Lower lobe of right lung (tissue), 2 donors: ENCODE data around the gene TPPP. TPM values are rescaled to one million over a fixed set of nuclear protein-coding genes. Genes with fewer than 3 reads are reported as not detected.
A peak's percentile ranks its signal among the peaks of the same experiment; 100 is the strongest.

ENCODE experiments used
- ATAC-seq, 2 donors: fragments of 200-7000 bp; cut with Tn5 transposase; one replicate each; pipeline ENCODE4 v1.9.1; 2020 to 2022; ENCODE audit warnings: mild to moderate bottlenecking in 2 of 2, moderate library complexity in 2 of 2
- DNase-seq: peaks from one replicate; pipeline ENCODE4 v3.0.0-alpha.2; 2020
- H3K27ac ChIP-seq: fragments of 200-600 bp; one replicate; pipeline ENCODE4 v1.8.0; 2022
- H3K27me3 ChIP-seq: fragments of 200-600 bp; one replicate; pipeline ENCODE4 v1.8.0; 2022; ENCODE audit warnings: low read depth
- H3K36me3 ChIP-seq: fragments of 200-600 bp; one replicate; pipeline ENCODE4 v1.8.0; 2022; ENCODE audit warnings: mild to moderate bottlenecking
- H3K4me1 ChIP-seq: fragments of 200-600 bp; one replicate; pipeline ENCODE4 v1.8.0; 2022
- H3K4me3 ChIP-seq: fragments of 200-600 bp; one replicate; pipeline ENCODE4 v1.8.0; 2022; ENCODE audit warnings: mild to moderate bottlenecking
- H3K9me3 ChIP-seq: fragments of 200-600 bp; one replicate; pipeline ENCODE4 v1.8.0; 2022
- intact Hi-C: fragments of 100-400 bp; cut with DNase I; formaldehyde crosslinking; loops from one replicate; pipeline ENCODE4 v1.11.0; 2022
- total RNA-seq: library from RNA; stranded (reverse); fragmentation: NEBNext Ultra II Directional; extraction: Animal tissue kit (Norgen Biotek cat#: 25700); gene quantifications from one replicate; pipeline ENCODE4 v1.2.1, GENCODE V29; 2021
- TF ChIP-seq, protein P1 (sequence below): fragments of 200-600 bp; IDR thresholded peaks from one replicate; pipeline ENCODE4 v1.8.0; 2022; ENCODE audit warnings: antibody characterized with exemption, mild to moderate bottlenecking
- donor health status: DM: no; HTN: yes; CAD: no; lungs with severe emphysema.

Gene TPPP
- total RNA-seq, 1 donor from 2014 or later = 16.2 TPM

DNA sequence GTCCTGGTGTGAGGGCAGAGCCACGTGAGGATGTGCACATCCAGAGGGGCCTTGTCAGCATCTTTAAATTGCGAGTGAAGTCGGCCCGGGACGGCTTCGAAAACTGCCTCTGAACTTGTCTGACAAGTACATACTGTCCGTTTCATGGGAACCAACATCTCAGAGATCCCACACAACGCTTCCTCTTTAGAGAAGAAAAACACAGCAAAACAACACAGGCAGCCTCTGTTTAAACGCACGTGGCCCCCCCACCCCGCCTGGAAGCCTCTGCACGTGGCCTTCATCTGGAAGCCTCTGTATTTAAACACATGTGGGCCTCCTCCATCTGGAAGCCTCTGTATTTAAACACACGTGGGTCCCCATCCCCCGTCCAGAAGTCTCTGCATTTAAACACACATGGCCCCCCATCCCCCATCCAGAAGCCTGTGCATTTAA lies 51.8 kb downstream of the TPPP start:
- DNase-seq = peak; percentile 39
- H3K27me3 ChIP-seq = no peaks in the 10 kb centered on the region
- no peak for ATAC-seq
- H3K36me3 ChIP-seq = peaks cover 53% of the 10 kb centered on the region
- intact Hi-C loops = no loop called here
- no peaks in the 10 kb centered on the region for H3K4me1 ChIP-seq
- no peaks in the 10 kb centered on the region for H3K9me3 ChIP-seq
- no peak overlapping the region for H3K27ac ChIP-seq
- TF ChIP-seq, protein P1, sequence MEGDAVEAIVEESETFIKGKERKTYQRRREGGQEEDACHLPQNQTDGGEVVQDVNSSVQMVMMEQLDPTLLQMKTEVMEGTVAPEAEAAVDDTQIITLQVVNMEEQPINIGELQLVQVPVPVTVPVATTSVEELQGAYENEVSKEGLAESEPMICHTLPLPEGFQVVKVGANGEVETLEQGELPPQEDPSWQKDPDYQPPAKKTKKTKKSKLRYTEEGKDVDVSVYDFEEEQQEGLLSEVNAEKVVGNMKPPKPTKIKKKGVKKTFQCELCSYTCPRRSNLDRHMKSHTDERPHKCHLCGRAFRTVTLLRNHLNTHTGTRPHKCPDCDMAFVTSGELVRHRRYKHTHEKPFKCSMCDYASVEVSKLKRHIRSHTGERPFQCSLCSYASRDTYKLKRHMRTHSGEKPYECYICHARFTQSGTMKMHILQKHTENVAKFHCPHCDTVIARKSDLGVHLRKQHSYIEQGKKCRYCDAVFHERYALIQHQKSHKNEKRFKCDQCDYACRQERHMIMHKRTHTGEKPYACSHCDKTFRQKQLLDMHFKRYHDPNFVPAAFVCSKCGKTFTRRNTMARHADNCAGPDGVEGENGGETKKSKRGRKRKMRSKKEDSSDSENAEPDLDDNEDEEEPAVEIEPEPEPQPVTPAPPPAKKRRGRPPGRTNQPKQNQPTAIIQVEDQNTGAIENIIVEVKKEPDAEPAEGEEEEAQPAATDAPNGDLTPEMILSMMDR = no peak
- no peak overlapping the region for H3K4me3 ChIP-seq

DNA sequence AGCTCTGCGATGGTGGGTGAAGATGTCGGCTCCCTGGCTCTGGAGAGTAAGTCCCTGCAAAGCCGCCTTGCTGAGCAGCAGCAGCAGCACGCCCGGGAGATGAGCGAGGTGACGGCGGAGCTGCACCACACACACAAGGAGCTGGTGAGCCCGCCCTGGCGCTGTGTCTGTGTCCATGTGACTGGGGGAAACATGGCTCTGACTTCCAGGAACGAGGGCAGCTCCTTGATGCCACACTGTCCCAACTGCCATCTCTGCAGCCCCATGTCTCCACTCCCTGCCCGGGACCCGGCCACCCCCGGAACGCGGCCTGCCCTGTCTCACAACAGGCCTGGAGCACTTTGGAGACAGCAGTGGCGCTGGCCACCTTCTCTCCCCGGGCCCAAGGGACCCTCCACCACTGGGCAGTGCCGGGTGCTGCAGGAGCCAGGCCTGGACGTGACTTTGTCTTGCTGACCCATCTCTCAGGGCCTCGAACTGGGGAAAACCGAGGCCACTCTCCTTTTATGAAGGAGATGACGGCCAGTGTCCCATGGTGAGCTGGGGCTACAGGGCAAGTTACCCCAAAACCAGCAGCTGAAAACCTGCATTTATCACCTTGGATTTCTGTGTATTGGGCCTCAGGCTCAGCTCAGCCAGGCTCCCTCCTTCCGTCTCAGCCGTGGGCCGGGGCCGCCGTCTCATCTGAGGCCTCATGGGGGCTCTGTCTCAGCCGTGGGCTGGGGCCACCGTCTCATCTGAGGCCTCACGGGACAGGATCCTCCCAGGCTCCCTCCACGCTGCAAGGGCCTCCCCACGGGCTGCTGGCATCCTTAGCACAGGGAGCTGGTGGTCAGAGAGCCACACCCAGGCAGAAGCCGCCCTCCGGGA lies 52.5 kb downstream of the TPPP start:
- DNase-seq = peak; percentile 31
- Histone ChIP-seq H3K4me3 (no peak overlapping the region), H3K36me3 (peaks cover 59% of the 10 kb centered on the region)

DNA sequence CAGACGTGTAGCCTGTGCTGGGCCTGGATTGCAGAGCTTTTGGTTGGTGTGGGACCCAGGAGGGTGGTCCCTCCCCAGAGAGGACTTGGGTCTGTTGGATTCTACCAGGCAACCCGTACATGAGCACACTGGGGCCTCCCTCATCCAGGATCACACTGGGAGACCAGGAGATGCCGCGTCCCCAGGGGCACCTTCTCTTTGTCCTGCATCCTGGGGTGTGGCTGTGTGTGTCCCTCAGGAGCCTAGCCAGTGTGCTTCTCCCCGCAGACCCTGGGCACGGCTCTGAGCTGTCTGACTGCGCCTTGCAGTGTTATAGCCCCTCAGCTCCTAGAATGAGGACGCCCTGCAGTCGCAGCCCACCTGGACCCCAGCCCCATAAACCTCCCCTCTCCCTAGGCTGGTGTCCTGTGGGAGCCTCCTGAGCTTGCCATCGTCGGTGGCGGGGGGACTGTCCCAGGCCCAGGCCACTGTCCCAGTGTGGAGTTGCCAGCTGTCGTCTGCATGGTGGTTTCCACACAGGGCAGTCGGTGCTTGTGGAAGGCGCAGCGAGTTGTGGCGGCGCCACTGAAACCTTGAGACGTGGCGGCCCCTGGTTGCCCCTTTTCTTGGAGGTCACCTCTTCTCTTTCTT lies 53.5 kb downstream of the TPPP start:
- H3K27me3 ChIP-seq = no peaks in the 10 kb centered on the region
- TF ChIP-seq, protein P1 = no peak
- H3K4me1 ChIP-seq = no peaks in the 10 kb centered on the region
- peak; percentile 38 for DNase-seq
- no peak for ATAC-seq
- intact Hi-C loops = no loop called here
- peaks cover 63% of the 10 kb centered on the region for H3K36me3 ChIP-seq
- H3K4me3 ChIP-seq = no peak overlapping the region
- no peaks in the 10 kb centered on the region for H3K9me3 ChIP-seq
- no peak overlapping the region for H3K27ac ChIP-seq

More for the DNA sequence above, 52.5 kb downstream of the TPPP start:
- Histone ChIP-seq H3K4me1 (no peaks in the 10 kb centered on the region), H3K27me3 (no peaks in the 10 kb centered on the region), H3K9me3 (no peaks in the 10 kb centered on the region), H3K27ac (no peak overlapping the region)
- intact Hi-C loops = no loop called here
- no peak for ATAC-seq
- TF ChIP-seq, protein P1 = no peak

DNA sequence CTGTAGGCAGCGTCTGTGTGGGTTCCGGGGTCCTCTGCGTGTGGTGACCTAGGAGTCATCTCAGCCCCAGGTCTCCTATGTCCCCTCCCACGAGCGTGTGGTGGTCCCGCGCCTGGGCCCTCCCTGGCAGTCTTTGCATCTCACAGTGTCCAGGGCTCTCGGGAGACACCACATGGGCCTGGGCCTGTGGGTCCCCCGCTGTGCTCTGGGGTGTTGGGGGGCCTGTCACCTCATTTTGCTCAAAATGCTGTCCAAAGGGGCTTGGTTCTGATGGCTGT lies 54.0 kb downstream of the TPPP start:
- Histone ChIP-seq H3K27me3 (no peaks in the 10 kb centered on the region), H3K4me1 (no peaks in the 10 kb centered on the region), H3K36me3 (peaks cover 64% of the 10 kb centered on the region), H3K27ac (no peak overlapping the region), H3K4me3 (no peak overlapping the region), H3K9me3 (no peaks in the 10 kb centered on the region)
- DNase-seq (no peak), ATAC-seq (no peak)
- intact Hi-C loops = no loop called here
- TF ChIP-seq, protein P1 = no peak

DNA sequence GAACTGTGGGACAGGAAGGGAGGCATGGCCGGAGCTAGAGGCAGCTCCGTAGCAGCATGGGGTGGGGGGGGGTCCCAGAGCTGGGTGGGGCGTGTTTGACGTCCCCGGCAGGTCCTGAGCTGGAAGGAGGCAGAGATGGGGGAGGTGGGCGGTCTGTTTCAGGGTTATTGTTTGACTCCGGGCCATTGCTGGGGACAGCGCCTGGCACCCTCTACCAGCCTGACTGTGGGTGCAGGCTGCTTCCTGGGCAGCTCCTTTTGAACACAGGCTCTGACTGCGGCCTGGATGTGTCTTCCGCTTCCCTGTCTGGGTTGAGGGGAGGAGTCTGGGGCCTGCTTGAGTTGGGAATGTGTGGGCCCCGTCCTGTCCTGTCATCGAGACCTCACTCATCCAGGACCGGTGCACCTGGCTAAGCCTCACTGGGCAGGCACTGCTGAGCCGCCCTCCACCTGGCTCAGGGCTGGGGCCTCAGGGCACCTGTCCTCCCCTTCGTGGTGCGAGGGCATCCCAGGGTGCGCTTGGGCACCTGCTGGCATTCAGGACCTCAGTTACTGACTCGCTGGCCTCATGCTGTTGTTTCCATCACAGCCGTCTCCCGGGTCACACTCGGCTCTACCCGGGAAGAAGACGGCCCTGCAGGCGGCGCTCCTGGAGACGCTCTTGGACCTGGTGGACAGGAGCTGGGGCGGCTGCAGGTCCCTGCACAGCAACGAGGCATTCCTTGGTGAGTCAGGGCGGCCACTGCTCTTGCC lies 54.5 kb downstream of the TPPP start:
- Histone ChIP-seq H3K4me3 (no peak overlapping the region), H3K36me3 (peaks cover 70% of the 10 kb centered on the region), H3K9me3 (no peaks in the 10 kb centered on the region), H3K27me3 (no peaks in the 10 kb centered on the region), H3K27ac (no peak overlapping the region), H3K4me1 (no peaks in the 10 kb centered on the region)
- DNase-seq (peak; percentile 41), ATAC-seq (no peak)
- TF ChIP-seq, protein P1 = no peak
- intact Hi-C loops = no loop called here
